Endothelial cell of umbilical vein (primary cell): ENCODE data around the gene EML4. TPM values are rescaled to one million over a fixed set of nuclear protein-coding genes. Genes with fewer than 3 reads are reported as not detected.

Experiments
- BruUV-seq: library from RNA; stranded (reverse); fragments of 400-500 nt; replicated peaks from 2 replicates; lab custom pipeline; 2021; lab: Mats Ljungman, UMichigan
- CTCF ChIA-PET: fragments of 300-600, 350-600 bp; sonication (Branson Sonifier 250); formaldehyde crosslinking; loops from one replicate; lab custom pipeline; 2021; ENCODE audit warnings: antibody characterized with exemption, inconsistent platforms; lab: Charles Lee
- POLR2A ChIA-PET: fragments of 300-600, 350-600 bp; sonication (Branson Sonifier 250); formaldehyde crosslinking; loops from one replicate; lab custom pipeline; 2021; ENCODE audit warnings: antibody characterized with exemption, inconsistent platforms; lab: Charles Lee
- DNase-seq: peaks from one replicate; pipeline ENCODE4 v3.0.0-alpha.2; 2011; ENCODE audit warnings: low read depth, low spot score
- FAIRE-seq: peaks from 2 replicates; lab custom pipeline; 2011; peaks lifted over from hg19 to GRCh38; lab: Jason Lieb, UNC
- H2AFZ ChIP-seq: 2 replicates; pipeline ENCODE4 v1.6.0; 2012; ENCODE audit warnings: low read depth, low read length, control low read depth, inconsistent platforms
- H3K27ac ChIP-seq: 2 replicates; pipeline ENCODE4 v1.5.1; 2011; ENCODE audit warnings: low read depth, mild to moderate bottlenecking, control low read depth, low read length, moderate library complexity; ENCODE audit not compliant: insufficient read depth
- H3K27me3 ChIP-seq, 2 experiments: 2 replicates each; pipeline versions ENCODE4 v1.6.0 to v1.6.1; 2011; ENCODE audit warnings: low read length in 2 of 2, mixed read lengths in 1 of 2; ENCODE audit not compliant: control insufficient read depth in 2 of 2, insufficient read depth in 2 of 2
- H3K36me3 ChIP-seq, 2 experiments: 2 replicates in 1 of 2; 3 replicates in 1 of 2; pipeline ENCODE4 v1.5.1; 2011; ENCODE audit warnings: low read length in 2 of 2, mild to moderate bottlenecking in 1 of 2, moderate library complexity in 1 of 2; ENCODE audit not compliant: control insufficient read depth in 2 of 2, insufficient read depth in 2 of 2; ENCODE audit errors: extremely low read depth in 1 of 2
- H3K4me1 ChIP-seq: 3 replicates; pipeline ENCODE4 v1.5.1; 2011; ENCODE audit warnings: mild to moderate bottlenecking, low read length; ENCODE audit not compliant: control insufficient read depth, insufficient read depth; ENCODE audit errors: extremely low read depth
- H3K4me2 ChIP-seq: 2 replicates; pipeline ENCODE4 v1.6.1; 2011; ENCODE audit warnings: low read length, control low read depth, mixed read lengths; ENCODE audit not compliant: insufficient read depth
- H3K4me3 ChIP-seq, 3 experiments: fragments of 200-600 bp in 1 of 3; sonication (generic), shearing (Covaris generic) in 1 of 3; replicated peaks in 1 of 3; 2 replicates each; pipeline ENCODE4 v1.5.1; 2011 to 2016; ENCODE audit warnings: control low read depth in 3 of 3, low read length in 3 of 3, mild to moderate bottlenecking in 2 of 3, inconsistent platforms in 1 of 3, low read depth in 1 of 3, moderate library complexity in 1 of 3; ENCODE audit not compliant: insufficient read depth in 1 of 3
- H3K79me2 ChIP-seq: 2 replicates; pipeline ENCODE4 v1.6.0; 2012; ENCODE audit warnings: low read length, inconsistent platforms; ENCODE audit not compliant: control insufficient read depth, insufficient read depth
- H3K9ac ChIP-seq: replicated peaks from 2 replicates; pipeline ENCODE3; 2011; ENCODE audit warnings: low read length, control low read depth; ENCODE audit not compliant: insufficient read depth; ENCODE audit errors: extremely low read depth
- H3K9me1 ChIP-seq: replicated peaks from 3 replicates; pipeline ENCODE4 v1.6.0; 2011; ENCODE audit warnings: mild to moderate bottlenecking, low read length; ENCODE audit not compliant: control insufficient read depth, insufficient read depth; ENCODE audit errors: extremely low read depth
- H3K9me3 ChIP-seq: replicated peaks from 2 replicates; pipeline ENCODE4 v1.5.1; 2012; ENCODE audit warnings: low read length, inconsistent platforms; ENCODE audit not compliant: control insufficient read depth, insufficient read depth
- H4K20me1 ChIP-seq: replicated peaks from 2 replicates; pipeline ENCODE3; 2011; ENCODE audit warnings: mild to moderate bottlenecking, low read length; ENCODE audit not compliant: control insufficient read depth, insufficient read depth; ENCODE audit errors: extremely low read depth
- CTCF ChIP-seq, 2 donors: IDR thresholded peaks; 1 replicate in 1 of 2; 2 replicates in 1 of 2; pipeline ENCODE4 v1.5.1; 2011; ENCODE audit warnings: low read length in 2 of 2, mild to moderate bottlenecking in 2 of 2, moderate library complexity in 2 of 2, control low read depth in 1 of 2, inconsistent platforms in 1 of 2, low read depth in 1 of 2; ENCODE audit not compliant: insufficient read depth in 1 of 2; ENCODE audit errors: extremely low read depth in 1 of 2
- GATA2 ChIP-seq: IDR thresholded peaks from 2 replicates; pipeline ENCODE4 v1.7.0; 2011; ENCODE audit warnings: low read depth, mild to moderate bottlenecking, moderate library complexity, mixed read lengths, low read length; ENCODE audit not compliant: insufficient read length, insufficient read depth
- JUN ChIP-seq: IDR thresholded peaks from 2 replicates; pipeline ENCODE4 v1.6.1; 2011; ENCODE audit warnings: borderline replicate concordance, low read depth; ENCODE audit not compliant: insufficient read length, insufficient read depth
- MAX ChIP-seq: IDR thresholded peaks from 2 replicates; pipeline ENCODE4 v1.6.1; 2011; ENCODE audit not compliant: insufficient read depth, insufficient read length
- POLR2AphosphoS5 ChIP-seq: IDR thresholded peaks from 2 replicates; pipeline ENCODE4 v1.6.1; 2012; ENCODE audit warnings: low read depth, mild to moderate bottlenecking, control low read depth, low read length, moderate library complexity; ENCODE audit not compliant: insufficient read depth
- dilution Hi-C: fragments of 300-500 bp; cut with MboI; formaldehyde crosslinking; loops from one replicate; pipeline ENCODE4 v1.15.0; 2019; ENCODE audit warnings: low sequenced_read_pairs; ENCODE audit not compliant: extremely low pct_ligation_motif_present
- intact Hi-C: fragments of 100-400 bp; cut with micrococcal nuclease; formaldehyde crosslinking; loops from one replicate; pipeline ENCODE4 v1.10.0; 2022
- polyA plus RNA-seq, 4 experiments: library from polyadenylated mRNA; depleted of rRNA in 3 of 4; stranded (reverse) in 3 of 4; unstranded in 1 of 4; fragments of >200 nt; gene quantifications; 2 replicates each; pipeline versions ENCODE4 v1.2.1 to v1.2.3, GENCODE V29; 2011 to 2012; ENCODE audit warnings: missing spikeins in 1 of 4
- total RNA-seq: library from RNA; stranded (reverse); gene quantifications from 2 replicates; pipeline ENCODE4 v1.2.3, GENCODE V29; 2021

The EML4 gene
- total and polyA plus RNA-seq, 2 donors (not counting 3 experiments of a cell fraction or from before 2014, with no cell fraction given) = 13.3 to 32.0 TPM

DNA sequence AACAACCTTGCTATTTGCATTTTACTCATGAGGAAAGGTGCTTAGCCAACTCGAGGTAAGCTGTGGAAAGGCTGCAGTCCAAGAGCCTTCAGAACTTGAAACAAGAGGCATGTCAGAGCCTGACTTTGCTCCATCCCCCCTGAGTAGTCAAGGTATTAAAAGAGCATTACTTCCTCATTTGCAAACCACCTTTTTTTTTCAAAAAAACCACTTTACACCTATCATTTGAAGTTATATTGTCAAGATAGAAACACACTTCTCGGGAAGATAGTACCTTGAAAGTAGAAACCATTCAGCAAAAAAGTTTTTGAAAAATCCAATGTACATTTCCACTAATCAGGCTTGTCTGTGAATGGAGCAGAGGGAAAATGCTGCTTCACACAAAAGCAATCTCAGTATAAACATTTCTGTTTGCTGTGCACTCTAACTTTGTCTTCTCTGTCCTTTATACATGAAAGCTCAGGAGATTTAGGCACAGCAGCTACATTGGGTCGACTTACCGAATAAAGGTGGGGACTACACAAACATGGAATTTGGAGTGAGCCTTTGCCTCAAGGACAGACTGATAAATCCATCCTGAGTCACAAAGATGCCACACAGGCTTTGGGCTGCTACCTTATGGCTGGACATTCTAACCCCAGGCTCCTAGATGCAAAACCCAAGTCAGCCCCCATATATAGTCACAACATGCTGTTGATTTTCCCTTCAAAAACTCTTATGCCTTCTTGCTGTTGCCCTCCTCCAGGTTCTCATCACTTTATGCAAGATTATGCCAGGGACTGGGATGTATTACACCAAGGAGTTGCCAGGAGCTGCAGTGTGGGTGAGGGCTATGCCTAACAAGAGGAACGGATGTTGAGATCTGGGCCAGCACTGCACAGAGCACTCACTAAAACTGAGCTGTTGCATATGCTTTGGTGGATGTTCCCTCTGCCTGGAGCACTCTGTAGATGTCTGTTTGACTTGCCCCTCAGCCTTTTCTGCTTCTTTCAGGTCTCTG is 41.4 kb upstream of the EML4 start:
- Histone ChIP-seq H4K20me1 (no peaks in the 10 kb centered on the region), H3K36me3 (no peaks in the 10 kb centered on the region), H3K9me1 (no peaks in the 10 kb centered on the region), H3K4me1 (peaks cover 7% of the 10 kb centered on the region), H3K4me3 (no peak overlapping the region), H3K27me3 (peaks cover 9 to 10% of the 10 kb centered on the region in 2 experiments), H3K27ac (no peak overlapping the region), H3K9me3 (no peaks in the 10 kb centered on the region), H3K79me2 (no peaks in the 10 kb centered on the region), H3K9ac (no peak overlapping the region), H3K4me2 (no peak overlapping the region), H2AFZ (no peak overlapping the region)
- no peak for FAIRE-seq
- intact Hi-C loops (no loop called here), dilution Hi-C loops (no loop called here)
- TF ChIP-seq POLR2AphosphoS5 = no peak
- ChIA-PET CTCF (interaction anchor here (1.0 to 1.9 kb wide), 3 partner anchors 13 to 201 kb away, joined by 3 to 9 read pairs (median 5); no protein-coding TSS in a partner anchor), POLR2A (no interaction called here)
- no peak for DNase-seq
- no TSS peak for BruUV-seq

DNA sequence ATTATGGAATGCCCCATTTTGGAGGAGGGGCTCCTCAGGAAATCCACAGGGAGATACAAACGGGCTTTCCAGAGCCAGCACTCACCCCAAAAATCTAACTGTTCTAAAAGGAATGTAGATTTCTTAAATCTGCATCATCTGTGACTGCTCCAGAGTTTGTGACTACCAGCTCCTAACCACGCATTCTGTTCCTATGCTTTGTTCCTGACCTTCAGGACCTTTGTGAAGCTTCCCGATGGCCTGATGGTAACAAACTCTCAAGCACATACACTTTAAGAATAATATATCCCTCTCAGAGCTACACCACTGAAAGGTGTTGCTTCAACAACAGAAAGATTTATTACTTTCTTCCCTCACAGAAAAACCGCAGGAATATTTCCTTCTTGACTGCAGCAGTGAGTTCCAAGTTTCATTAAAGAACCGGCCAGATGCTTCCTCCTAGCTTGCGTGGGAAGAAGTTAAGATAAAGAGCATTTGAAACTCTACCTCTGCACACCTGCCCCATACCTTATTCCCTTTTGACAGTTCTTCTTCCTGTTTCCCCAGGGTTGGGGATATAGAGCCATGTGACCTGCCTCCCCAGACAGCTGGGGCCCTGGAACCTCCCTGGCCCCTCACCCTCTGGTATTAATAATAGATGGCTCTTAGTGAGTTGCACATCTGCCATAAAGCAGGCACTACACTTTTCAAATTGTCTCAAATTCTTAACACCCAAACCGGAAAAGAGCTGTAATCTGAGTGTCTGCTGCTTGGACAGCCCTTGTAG is 40.2 kb upstream of the EML4 start:
- H3K27ac ChIP-seq = no peak overlapping the region
- no peak overlapping the region for H3K9ac ChIP-seq
- no peak overlapping the region for H3K4me2 ChIP-seq
- H3K4me1 ChIP-seq = peaks cover 15% of the 10 kb centered on the region
- H2AFZ ChIP-seq = no peak overlapping the region
- BruUV-seq = no TSS peak
- no peaks in the 10 kb centered on the region for H4K20me1 ChIP-seq
- FAIRE-seq (no peak), DNase-seq (peak; percentile 44)
- CTCF ChIA-PET = interaction anchor here (1.3 to 1.9 kb wide), 2 partner anchors 13 to 200 kb away, joined by 9 to 11 read pairs; no protein-coding TSS in a partner anchor
- POLR2A ChIA-PET = no interaction called here
- intact Hi-C loops (no loop called here), dilution Hi-C loops (no loop called here)
- no peak overlapping the region for H3K4me3 ChIP-seq
- no peaks in the 10 kb centered on the region for H3K79me2 ChIP-seq
- no peaks in the 10 kb centered on the region for H3K36me3 ChIP-seq
- H3K9me1 ChIP-seq = no peaks in the 10 kb centered on the region
- TF ChIP-seq GATA2 (no peak), CTCF (IDR thresholded peaks at IDR 0.05; ENCODE audit: extremely low read depth in 1 of 2, insufficient read depth in 1 of 2, low read depth in 1 of 2, low read length in 2 of 2) (no peak), JUN (no peak), MAX (no peak)
- H3K9me3 ChIP-seq = no peaks in the 10 kb centered on the region
- H3K27me3 ChIP-seq = peaks cover 9 to 10% of the 10 kb centered on the region in 2 experiments
